ENCODE measurements around the gene RINL. TPM values are rescaled to one million over a fixed set of nuclear protein-coding genes. Genes with fewer than 3 reads are reported as not detected.

RINL gene
- total RNA-seq, 4 donors from 2014 or later, result 5.3 to 10.4 (median 7.1) TPM

- no peak for TF ChIP-seq CTCF (IDR thresholded peaks at IDR 0.05)
- DNase-seq (ENCODE audit: low spot score) (no peak), ATAC-seq (ENCODE audit: low FRiP score) (no peak)
Observed at GRCh38 chr19:38905620-38906019, 27.5 kb upstream of the RINL start.

- ATAC-seq (ENCODE audit: low FRiP score), result no peak
- no peak for TF ChIP-seq CTCF (IDR thresholded peaks at IDR 0.05)
- DNase-seq (ENCODE audit: low spot score), result no peak
Observed at GRCh38 chr19:38904581-38905539, 26.8 kb upstream of the RINL start.

GRCh38 chr19:38901683-38902082 lies 23.6 kb upstream of the RINL start:
- TF ChIP-seq CTCF (IDR thresholded peaks at IDR 0.05), result no peak
- ATAC-seq (ENCODE audit: low FRiP score), result no peak
- no peak for DNase-seq (ENCODE audit: low spot score)

GRCh38 chr19:38900743-38901190 lies 22.7 kb upstream of the RINL start:
- no peak for ATAC-seq (ENCODE audit: low FRiP score)

GRCh38 chr19:38900202-38900629 lies 22.1 kb upstream of the RINL start:
- peak; percentile 36 for DNase-seq (ENCODE audit: low spot score)
- TF ChIP-seq CTCF (IDR thresholded peaks at IDR 0.05), result no peak

More at GRCh38 chr19:38900743-38901190, 22.7 kb upstream of the RINL start:
- no peak for DNase-seq (ENCODE audit: low spot score)
- no peak for TF ChIP-seq CTCF (IDR thresholded peaks at IDR 0.05)

GRCh38 chr19:38899447-38900201 lies 21.5 kb upstream of the RINL start, which contains the start of the genes NFKBIB and SIRT2:
Gene NFKBIB, plus strand, starts transcription at chr19:38899969. Its CDS starts 64 bp downstream, at chr19:38900033.
Gene SIRT2, minus strand, starts transcription at chr19:38899618. Its CDS starts 97 bp downstream, at chr19:38899521.
- DNase-seq (ENCODE audit: low spot score) (peak; percentile 97), ATAC-seq (ENCODE audit: low FRiP score) (peak; percentile 98)
- TF ChIP-seq CTCF (IDR thresholded peaks at IDR 0.05), result no peak

More at GRCh38 chr19:38900202-38900629, 22.1 kb upstream of the RINL start:
- peak; percentile 76 for ATAC-seq (ENCODE audit: low FRiP score)
